ENCODE results near the gene CARS1. TPM values are rescaled to one million over a fixed set of nuclear protein-coding genes. Genes with fewer than 3 reads are reported as not detected.

The CARS1 gene
- total RNA-seq (ENCODE audit: insufficient read depth, low replicate concordance): 33.2 TPM

GRCh38 chr11:3057069-3057963 is at the start of gene CARS1:
TSS of gene CARS1 (minus strand) at chr11:3057423. CDS start at chr11:3057367, 56 bp downstream.
- DNase-seq (ENCODE audit: low spot score): peak; percentile 97

GRCh38 chr11:3105791-3106735 is 48.8 kb upstream of the CARS1 start:
- DNase-seq (ENCODE audit: low spot score): no peak

DNA sequence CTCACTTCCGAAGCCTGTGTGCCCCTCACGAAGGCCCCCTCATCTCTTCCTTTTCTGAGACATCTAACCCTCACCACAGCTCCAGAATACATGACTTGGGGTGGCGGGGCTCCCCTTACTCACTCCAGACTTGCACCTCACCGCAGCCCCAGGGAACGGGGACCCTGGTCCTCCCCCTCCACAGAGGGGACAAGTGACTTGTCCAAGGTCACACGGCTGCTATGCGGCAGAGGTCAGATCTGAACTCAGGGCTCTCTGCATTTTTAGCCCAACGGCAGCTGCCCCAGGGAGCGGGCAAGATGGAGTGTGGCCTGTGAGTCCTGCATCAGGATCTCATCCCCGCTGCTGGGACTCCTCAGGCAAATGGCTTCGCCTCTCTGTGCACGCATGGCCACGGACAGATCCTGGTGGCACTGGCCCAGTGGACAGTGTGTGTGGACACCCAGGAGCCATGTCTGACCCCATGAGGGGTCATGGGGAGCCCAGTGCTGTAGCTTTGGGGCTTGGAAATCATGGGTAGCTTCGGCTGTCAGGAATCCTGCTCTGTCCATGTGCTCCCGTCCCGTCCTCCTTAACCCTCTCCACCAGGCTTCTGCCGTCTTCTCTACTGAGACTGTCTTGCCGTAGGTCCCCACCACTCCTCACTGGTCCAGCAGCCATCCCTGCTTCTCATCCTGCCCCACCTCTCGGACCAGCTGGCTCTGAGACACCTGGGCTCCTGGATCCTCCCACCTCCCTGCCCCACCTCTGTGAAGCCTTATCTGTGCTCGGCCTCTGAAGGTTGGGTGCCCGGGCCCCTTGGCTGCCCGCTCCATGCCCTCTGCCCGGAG is 48.0 kb upstream of the CARS1 start:
- DNase-seq (ENCODE audit: low spot score): no peak

DNA sequence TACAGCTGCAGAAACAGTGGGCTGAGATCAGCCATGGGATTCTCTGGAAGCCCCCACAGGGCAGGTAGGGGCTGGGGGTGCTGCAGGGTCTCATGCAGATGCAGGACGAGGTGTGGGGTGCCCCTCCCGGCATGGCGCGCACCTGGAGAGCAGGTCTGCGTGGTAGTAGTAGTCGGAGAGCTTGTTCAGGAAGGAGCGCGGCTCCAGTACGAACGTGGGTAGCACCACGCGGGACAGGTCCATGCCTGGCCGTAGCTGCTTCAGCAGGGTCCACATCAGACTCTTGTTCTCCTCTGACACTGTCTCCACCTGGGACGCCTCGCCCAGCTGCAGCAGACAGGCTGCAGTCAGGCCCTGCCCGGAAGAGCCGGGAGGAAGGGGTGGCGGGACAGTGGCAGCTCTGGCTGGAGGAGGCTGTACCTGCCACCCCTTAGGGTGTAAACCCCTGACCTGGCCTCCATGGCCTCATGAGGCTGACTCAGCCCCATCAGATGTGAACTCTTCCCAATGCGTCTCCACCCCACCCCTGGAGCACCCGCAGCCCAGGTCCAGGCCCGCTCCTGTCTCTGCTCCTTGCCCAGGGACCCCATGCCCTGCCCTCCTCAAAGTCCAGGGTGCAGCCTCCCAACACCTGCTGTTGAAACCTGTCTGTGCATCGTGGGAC is 47.0 kb upstream of the CARS1 start:
- DNase-seq (ENCODE audit: low spot score): no peak

DNA sequence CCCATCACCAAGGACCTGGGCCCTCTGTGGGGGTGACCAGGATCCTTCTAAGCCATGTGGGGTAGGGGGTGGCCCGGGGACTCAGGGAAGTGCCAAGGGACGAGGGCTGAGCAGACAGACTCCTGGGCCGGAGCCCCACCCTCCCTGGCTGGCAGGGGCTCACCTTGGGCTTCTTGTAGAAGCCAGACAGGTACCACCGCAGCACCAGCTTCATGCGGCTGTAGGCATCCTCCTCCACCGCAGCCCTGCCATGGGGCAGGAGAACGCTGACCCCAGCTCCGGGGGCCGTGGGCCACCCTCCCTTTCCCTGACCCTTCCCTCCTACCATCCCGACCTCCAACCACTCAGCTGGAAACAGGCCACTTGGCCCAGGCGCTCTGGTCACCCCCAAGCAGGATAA is 45.9 kb upstream of the CARS1 start:
- DNase-seq (ENCODE audit: low spot score): no peak

GRCh38 chr11:3102641-3102921 is 45.4 kb upstream of the CARS1 start:
- no peak for DNase-seq (ENCODE audit: low spot score)

DNA sequence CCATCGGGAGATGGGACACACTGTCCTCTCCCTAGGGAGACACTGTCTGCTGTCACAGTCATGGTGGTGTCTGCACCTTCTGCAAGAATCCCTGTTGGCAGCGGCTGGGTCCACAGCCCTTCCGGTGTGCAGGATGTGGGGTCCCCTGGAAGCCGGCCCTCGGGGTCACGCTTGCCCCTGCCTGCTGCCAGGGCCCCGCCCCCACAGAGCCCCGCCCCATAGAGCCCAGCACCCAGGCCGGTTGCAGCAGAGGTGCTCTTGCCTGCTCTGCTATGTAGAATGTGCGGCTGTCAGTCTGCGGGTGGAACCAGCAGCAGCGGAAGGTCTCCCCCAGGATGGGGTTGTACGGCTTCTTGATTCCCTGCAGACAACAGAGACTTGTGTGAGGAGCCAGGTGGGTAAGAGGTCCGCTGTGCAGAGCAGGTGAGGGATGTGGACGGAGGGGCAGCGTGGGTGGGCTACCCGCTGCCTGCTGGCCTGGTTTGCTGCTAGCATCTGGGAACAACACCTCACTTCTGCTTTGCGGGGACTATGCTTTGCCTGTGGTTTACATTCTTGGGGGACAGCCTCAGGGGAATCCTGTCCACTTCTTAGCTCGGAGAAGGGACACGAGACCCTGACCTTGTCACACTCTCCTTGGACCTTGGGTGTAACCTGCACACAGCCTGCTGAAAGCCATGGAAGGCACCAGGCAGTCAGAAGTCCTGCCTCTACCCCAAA is 44.9 kb upstream of the CARS1 start:
- no peak for DNase-seq (ENCODE audit: low spot score)

DNA sequence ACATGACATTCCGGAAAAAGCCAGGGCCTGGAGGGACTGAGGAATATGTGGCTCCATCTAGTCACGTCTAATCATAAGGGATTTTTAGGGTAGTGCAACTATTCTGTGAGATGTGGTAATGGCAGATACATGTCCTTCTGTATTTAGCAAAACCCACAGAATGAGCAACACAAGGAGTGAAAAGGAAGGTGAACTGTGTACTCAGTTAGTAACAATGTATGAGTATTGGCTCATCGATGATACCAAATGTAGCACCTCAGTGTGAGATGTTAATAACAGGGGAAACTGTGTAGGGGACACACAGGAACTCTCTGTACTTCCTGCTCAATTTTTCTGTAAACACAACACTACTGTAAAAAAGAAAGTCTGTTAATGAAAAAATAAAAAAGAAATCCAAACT is 42.0 kb upstream of the CARS1 start:
- DNase-seq (ENCODE audit: low spot score): no peak

- DNase-seq (ENCODE audit: low spot score): no peak
These were observed 39.8 kb upstream of the CARS1 start for GRCh38 chr11:3096909-3097530.

DNA sequence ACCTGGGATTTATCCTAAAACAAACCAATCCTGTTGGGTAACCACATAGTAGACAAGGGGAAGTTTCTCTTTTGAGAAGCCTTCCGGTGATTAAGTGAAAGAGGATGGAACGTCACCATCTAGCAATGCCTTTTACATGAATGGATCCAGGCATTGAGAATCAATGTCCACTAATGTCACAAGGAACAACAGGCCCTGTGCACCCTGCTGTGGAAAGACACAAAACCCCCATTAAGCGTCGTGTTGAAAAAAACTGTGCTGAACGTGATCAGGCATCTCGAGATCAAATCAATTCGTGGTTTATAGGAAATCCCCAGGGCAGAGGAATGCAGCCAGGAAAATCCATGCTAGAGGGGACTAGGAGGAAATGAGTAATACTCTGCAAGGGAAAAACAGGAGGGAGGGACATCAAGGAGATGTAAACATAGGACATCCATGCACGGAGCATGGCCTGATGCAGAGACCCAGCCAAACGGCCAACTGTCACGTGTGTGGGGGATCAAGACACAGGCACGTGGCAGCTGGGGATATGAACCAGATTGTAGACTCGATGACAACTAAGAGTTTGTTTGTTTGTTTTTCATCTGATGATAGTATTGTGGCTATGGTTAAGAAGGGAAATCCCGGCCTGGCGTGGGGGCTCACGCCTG is 38.6 kb upstream of the CARS1 start:
- DNase-seq (ENCODE audit: low spot score): peak; percentile 38

- DNase-seq (ENCODE audit: low spot score): no peak
These were observed 37.1 kb upstream of the CARS1 start for GRCh38 chr11:3094223-3094824.

- no peak for DNase-seq (ENCODE audit: low spot score)
These were observed 36.3 kb upstream of the CARS1 start for GRCh38 chr11:3093281-3094191.

DNA sequence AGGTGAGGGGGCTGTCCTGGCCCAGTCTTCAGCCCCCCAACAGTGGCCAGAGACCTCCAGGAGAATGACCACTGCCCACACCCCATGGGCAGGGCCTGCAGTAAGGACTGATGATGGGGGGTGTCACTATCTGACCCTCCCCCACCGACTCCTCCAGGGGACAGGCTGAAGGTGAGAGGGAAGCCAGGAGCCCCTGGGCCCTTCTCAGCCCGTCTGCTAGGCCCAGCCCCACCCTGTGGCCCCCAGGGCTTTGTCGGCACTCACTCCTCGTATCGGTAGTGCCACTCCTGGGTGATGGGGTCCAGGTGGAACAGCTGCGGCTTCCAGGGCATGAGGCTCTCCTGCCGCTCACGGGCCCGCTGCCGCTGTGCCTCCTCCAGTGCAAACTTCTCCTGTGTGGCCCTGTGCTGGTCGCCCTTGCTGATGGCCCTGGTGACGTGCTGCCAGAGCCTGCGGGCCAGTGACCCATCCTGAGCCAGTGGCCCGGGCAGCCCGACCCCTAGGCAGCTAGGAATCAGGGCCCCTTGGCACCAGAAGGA is 35.4 kb upstream of the CARS1 start:
- DNase-seq (ENCODE audit: low spot score): no peak

GRCh38 chr11:3091846-3092602 is 34.8 kb upstream of the CARS1 start:
- DNase-seq (ENCODE audit: low spot score): peak; percentile 42

DNA sequence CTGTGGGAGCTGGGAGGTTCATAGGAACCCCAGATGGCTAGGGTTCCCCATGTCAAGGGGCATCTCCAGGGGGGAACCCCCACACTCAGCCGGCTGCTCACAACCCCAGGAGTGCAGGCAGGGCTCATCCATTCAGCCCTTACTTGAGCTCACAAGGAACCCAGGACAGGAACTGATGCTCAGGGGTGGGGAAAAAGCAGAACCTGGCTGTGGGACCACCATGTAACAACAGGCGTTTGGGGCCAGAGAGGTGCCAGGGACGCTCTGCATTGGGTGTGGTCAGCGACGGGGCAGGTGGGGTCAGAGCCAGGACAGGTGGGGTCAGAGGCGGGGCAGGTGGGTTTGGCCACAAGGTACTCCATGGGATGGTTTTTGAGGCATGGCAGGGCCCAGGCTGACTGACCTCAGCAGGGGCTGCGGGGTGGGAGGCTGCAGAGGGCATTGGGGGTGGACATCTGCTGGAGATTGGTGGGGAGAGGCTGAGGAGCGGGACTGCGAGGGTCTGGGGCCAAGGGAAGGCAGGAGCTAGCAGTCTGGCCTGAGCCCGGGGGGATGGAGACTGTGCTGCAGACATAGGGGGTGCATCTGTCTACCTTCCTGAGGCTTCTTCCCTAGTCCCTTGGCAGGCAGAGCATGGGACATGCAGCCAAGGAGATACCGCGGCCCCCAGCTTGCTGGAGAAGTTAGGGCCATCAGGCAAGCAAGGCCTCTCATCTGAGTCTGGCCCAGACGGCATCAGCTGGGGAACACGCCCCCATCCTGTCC is 34.0 kb upstream of the CARS1 start:
- no peak for DNase-seq (ENCODE audit: low spot score)

All from umbilical cord (tissue), 2 donors.